PC-3 (cell line): ENCODE results near the gene DVL3. TPM values are rescaled to one million over a fixed set of nuclear protein-coding genes. Genes with fewer than 3 reads are reported as not detected.
A peak's percentile ranks its signal among the peaks of the same experiment; 100 is the strongest.

Experiments used
- ATAC-seq: fragments of 200-7000 bp; cut with Tn5 transposase; 2 replicates; pipeline ENCODE4 v1.9.1; 2020; ENCODE audit warnings: mild to moderate bottlenecking, moderate library complexity
- BruUV-seq: library from RNA; stranded (reverse); fragments of 400-500 nt; replicated peaks from 2 replicates; lab custom pipeline; 2021; lab: Mats Ljungman, UMichigan
- CTCF ChIA-PET: fragments of 300-600 bp; sonication (Branson Sonifier 250); formaldehyde crosslinking; loops from one replicate; lab custom pipeline; 2022; ENCODE audit warnings: antibody characterized with exemption; lab: Charles Lee
- POLR2A ChIA-PET: fragments of 300-600 bp; sonication (Branson Sonifier 250); formaldehyde crosslinking; loops from one replicate; lab custom pipeline; 2022; ENCODE audit warnings: antibody characterized with exemption; ENCODE audit not compliant: unreplicated experiment; lab: Charles Lee
- DNase-seq: peaks from one replicate; pipeline ENCODE4 v3.0.0-alpha.2; 2015
- H2AFZ ChIP-seq: fragments of 300-600 bp; sonication (generic); 2 replicates; pipeline ENCODE4 v1.6.0; 2016; ENCODE audit warnings: antibody characterized with exemption, low read length
- H3F3A ChIP-seq: fragments of 300-600 bp; sonication (generic); one replicate; pipeline ENCODE4 v1.6.0; 2017; ENCODE audit warnings: antibody characterized with exemption, low read length, control low read depth, mild to moderate bottlenecking; ENCODE audit not compliant: unreplicated experiment
- H3K27ac ChIP-seq: fragments of 300-600 bp; sonication (generic); 2 replicates; pipeline ENCODE4 v1.5.1; 2016; ENCODE audit warnings: mild to moderate bottlenecking, low read length
- H3K27me3 ChIP-seq: fragments of 300-600 bp; sonication (generic); 2 replicates; pipeline ENCODE4 v1.6.1; 2016; ENCODE audit warnings: low read length, mixed read lengths
- H3K36me3 ChIP-seq: fragments of 300-600 bp; sonication (generic); 2 replicates; pipeline ENCODE4 v1.6.1; 2016; ENCODE audit warnings: low read depth, mixed run types, low read length, mixed read lengths
- H3K4me1 ChIP-seq: fragments of 300-600 bp; sonication (generic); 2 replicates; pipeline ENCODE4 v1.5.1; 2016; ENCODE audit warnings: low read length; ENCODE audit not compliant: insufficient read depth
- H3K4me2 ChIP-seq: fragments of 300-600 bp; sonication (generic); 2 replicates; pipeline ENCODE4 v1.6.0; 2016; ENCODE audit warnings: low read length
- H3K4me3 ChIP-seq: fragments of 300-600 bp; sonication (generic); 2 replicates; pipeline ENCODE4 v1.5.1; 2016; ENCODE audit warnings: mild to moderate bottlenecking, low read length, mixed read lengths
- H3K79me2 ChIP-seq: fragments of 300-600 bp; sonication (generic); 2 replicates; pipeline ENCODE4 v1.6.1; 2017; ENCODE audit warnings: low read length, mixed read lengths
- H3K9ac ChIP-seq: fragments of 300-600 bp; sonication (generic); 2 replicates; pipeline ENCODE4 v1.6.0; 2016; ENCODE audit warnings: mild to moderate bottlenecking, low read length
- H3K9me2 ChIP-seq: fragments of 300-600 bp; sonication (generic); replicated peaks from 2 replicates; pipeline ENCODE4 v1.6.1; 2016; ENCODE audit warnings: mixed run types, low read length, mixed read lengths
- H3K9me3 ChIP-seq: fragments of 300-600 bp; sonication (generic); 2 replicates; pipeline ENCODE4 v1.6.1; 2016; ENCODE audit warnings: low read length, mixed read lengths
- H4K20me1 ChIP-seq: fragments of 300-600 bp; sonication (generic); 2 replicates; pipeline ENCODE4 v1.6.1; 2016; ENCODE audit warnings: low read length, mixed read lengths
- EZH2 ChIP-seq: fragments of 300-600 bp; sonication (generic); IDR thresholded peaks from one replicate; pipeline ENCODE4 v1.6.1; 2017; ENCODE audit warnings: antibody characterized with exemption, mild to moderate bottlenecking, low read length; ENCODE audit not compliant: unreplicated experiment
- EZH2phosphoT487 ChIP-seq: fragments of 300-600 bp; sonication (generic); IDR thresholded peaks from 2 replicates; pipeline ENCODE4 v1.6.1; 2018; ENCODE audit warnings: mild to moderate bottlenecking, antibody characterized with exemption, low read length, borderline replicate concordance
- intact Hi-C: fragments of 100-400 bp; cut with micrococcal nuclease; formaldehyde crosslinking; loops from 2 replicates; pipeline ENCODE4 v1.9.0; 2023
- total RNA-seq: library from RNA; depleted of rRNA; stranded (reverse); fragments of >200 nt; gene quantifications from 2 replicates; pipeline ENCODE4 v1.2.3, GENCODE V29; 2014
- TF ChIP-seq, protein P1 (sequence below): fragments of 300-600 bp; sonication (generic); conservative IDR thresholded peaks from 2 replicates; pipeline ENCODE4 v1.5.1; 2017; ENCODE audit warnings: antibody characterized with exemption, low read depth, mild to moderate bottlenecking, low read length

Gene DVL3
- total RNA-seq, 1 experiment from 2014 or later = 50.6 TPM

DNA sequence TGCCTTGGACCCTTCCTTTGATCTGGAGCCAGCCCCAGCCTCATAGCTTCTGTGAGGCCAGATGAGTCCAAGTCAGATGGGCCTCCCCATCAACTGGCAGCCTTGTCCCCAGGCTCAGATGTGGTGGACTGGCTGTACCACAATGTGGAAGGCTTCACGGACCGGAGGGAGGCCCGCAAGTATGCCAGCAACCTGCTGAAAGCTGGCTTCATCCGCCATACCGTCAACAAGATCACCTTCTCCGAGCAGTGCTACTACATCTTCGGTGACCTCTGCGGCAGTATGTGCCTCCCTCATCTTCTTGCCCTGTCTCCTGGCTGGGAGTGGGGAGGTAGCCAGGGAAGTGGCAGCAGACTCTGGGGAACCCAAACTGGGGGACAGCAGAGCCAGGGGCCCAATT lies 12.6 kb downstream of the DVL3 start:
- Histone ChIP-seq H3K9me2 (no peaks in the 10 kb centered on the region), H3K36me3 (peaks cover 33% of the 10 kb centered on the region)
- POLR2A ChIA-PET = no interaction called here

DNA sequence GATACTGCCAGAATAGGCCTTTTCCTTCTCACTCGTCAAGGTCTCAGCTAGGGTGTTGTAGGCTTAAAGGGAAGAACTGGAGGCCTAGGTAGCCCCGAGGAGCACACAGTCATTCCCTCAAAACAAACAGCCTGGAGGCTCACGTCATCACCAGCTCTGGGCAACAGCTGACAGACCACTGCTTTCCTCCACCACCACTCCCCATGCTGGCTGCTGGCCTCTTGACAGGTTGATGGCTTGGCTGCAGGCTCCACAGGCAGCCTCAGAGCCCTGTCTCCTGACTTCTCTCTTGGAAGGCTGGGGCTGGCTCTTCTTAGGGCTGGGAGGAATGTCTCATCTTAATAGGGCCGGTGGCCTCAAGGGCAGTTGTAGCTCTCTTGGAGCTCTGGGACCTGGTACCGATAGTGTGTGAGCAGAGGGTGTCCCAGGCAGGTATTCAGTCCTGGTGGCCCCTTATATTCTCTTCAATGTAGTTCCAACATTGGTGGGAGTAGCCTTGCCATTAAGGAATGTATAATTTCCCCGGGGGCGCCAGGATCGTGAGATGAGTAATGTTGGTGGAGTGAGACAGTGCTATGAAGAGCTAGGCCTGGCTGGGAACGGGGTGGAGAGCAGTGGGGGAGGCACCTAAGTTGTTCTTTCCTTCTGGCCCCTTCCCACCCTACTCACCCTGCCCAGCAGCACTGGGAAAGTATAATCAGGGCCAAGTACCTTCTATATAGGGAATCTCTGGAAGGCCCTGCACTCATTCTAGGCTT lies 13.4 kb downstream of the DVL3 start:
- Histone ChIP-seq H3K4me3 (no peak overlapping the region), H3K4me1 (peaks cover 33% of the 10 kb centered on the region), H3K4me2 (peak overlapping the region; percentile 52), H4K20me1 (no peaks in the 10 kb centered on the region), H3K79me2 (no peaks in the 10 kb centered on the region), H3K9me3 (no peaks in the 10 kb centered on the region), H3K27me3 (no peaks in the 10 kb centered on the region), H3K9ac (peak overlapping the region; percentile 43; the same call in 1 of the 2 replicates), H2AFZ (no peak overlapping the region), H3K9me2 (no peaks in the 10 kb centered on the region), H3F3A (no peaks in the 10 kb centered on the region), H3K36me3 (peaks cover 33% of the 10 kb centered on the region), H3K27ac (peak overlapping the region; percentile 89)
- POLR2A ChIA-PET = no interaction called here
- peak; percentile 66 for ATAC-seq
- CTCF ChIA-PET = no interaction called here
- BruUV-seq = no TSS peak
- intact Hi-C loops = no loop called here
- peak; percentile 72 for DNase-seq
- no peak for TF ChIP-seq EZH2phosphoT487
- TF ChIP-seq, protein P1, sequence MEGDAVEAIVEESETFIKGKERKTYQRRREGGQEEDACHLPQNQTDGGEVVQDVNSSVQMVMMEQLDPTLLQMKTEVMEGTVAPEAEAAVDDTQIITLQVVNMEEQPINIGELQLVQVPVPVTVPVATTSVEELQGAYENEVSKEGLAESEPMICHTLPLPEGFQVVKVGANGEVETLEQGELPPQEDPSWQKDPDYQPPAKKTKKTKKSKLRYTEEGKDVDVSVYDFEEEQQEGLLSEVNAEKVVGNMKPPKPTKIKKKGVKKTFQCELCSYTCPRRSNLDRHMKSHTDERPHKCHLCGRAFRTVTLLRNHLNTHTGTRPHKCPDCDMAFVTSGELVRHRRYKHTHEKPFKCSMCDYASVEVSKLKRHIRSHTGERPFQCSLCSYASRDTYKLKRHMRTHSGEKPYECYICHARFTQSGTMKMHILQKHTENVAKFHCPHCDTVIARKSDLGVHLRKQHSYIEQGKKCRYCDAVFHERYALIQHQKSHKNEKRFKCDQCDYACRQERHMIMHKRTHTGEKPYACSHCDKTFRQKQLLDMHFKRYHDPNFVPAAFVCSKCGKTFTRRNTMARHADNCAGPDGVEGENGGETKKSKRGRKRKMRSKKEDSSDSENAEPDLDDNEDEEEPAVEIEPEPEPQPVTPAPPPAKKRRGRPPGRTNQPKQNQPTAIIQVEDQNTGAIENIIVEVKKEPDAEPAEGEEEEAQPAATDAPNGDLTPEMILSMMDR = no peak

More for the DNA sequence above, 12.6 kb downstream of the DVL3 start:
- no peak for TF ChIP-seq EZH2
- no peak for TF ChIP-seq EZH2phosphoT487
- TF ChIP-seq, protein P1 = no peak
- Histone ChIP-seq H3K4me3 (no peak overlapping the region), H3K4me2 (no peak overlapping the region), H3K79me2 (peaks cover 5% of the 10 kb centered on the region; the same call in 1 of the 2 replicates), H3K4me1 (peaks cover 33% of the 10 kb centered on the region), H3K27ac (peak overlapping the region; percentile 89), H2AFZ (no peak overlapping the region), H3K9me3 (no peaks in the 10 kb centered on the region), H3K9ac (no peak overlapping the region), H3F3A (no peaks in the 10 kb centered on the region), H4K20me1 (no peaks in the 10 kb centered on the region), H3K27me3 (no peaks in the 10 kb centered on the region)
- ATAC-seq (no peak), DNase-seq (no peak)
- CTCF ChIA-PET = no interaction called here
- no TSS peak for BruUV-seq
- intact Hi-C loops = no loop called here
